Measurements from ENCODE around the gene NFX1. TPM values are rescaled to one million over a fixed set of nuclear protein-coding genes. Genes with fewer than 3 reads are reported as not detected.
A peak's percentile ranks its signal among the peaks of the same experiment; 100 is the strongest.

Gene NFX1
- total RNA-seq, result 10 to 100 TPM; 17.7 to 61.6 (median 50.2) TPM

DNA sequence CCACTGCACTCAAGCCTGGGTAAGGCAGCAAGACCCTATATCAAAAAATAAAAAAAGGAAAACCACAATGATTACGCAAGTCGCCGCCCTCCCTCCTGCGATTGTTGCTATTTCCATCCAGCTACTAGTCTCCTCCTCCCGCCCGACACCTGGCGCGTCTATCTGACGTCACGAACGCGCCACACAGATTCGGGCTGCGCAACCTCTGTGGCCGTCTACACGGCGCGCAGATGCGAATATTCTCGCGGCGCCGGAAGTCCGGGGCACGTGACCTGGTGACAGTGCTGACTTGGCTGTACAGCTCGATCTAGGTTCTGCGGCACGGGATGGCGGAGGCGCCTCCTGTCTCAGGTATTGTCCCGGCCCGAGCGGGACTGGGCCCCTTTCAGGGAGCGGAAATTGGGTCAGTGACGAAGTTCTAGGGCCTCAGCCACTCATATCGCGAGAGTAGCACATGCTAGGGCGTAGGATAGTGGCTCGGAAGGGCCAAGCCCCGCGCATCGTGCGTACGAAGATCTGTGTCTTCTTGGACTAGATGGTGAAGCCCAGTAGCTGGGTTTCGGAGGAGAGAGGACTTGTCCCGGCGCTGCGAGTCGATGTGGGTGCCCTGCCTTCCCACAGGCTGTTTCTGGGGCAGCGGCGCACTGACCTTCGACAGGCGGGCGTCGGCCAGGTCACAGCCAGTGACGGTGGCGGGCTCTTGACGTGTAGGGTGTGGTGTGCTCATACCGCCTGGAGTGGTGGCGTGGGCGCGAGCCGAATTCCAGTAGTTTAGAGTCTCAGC lies at the start of gene NFX1:
NFX1 (plus strand) TSS at position 270 of the 784 bp plus-strand sequence; CDS start at position 327, 57 bp downstream.
- Histone ChIP-seq H3K4me3 (peak within 1 kb of the TSS; percentile 60 to 92 (median 65)), H3K27ac (peak within 1 kb of the TSS; percentile 95 to 100 (median 98)), H3K27me3 (no peaks in the 10 kb centered on the region), H3K36me3 (peaks cover 0 to 13% (median 6%) of the 10 kb centered on the region in 4 donors), H3K4me1 (peaks cover 23 to 66% (median 41%) of the 10 kb centered on the region in 4 donors), H3K9me3 (no peaks in the 10 kb centered on the region)
- peak; percentile 99 for DNase-seq
- in situ Hi-C loops (cut with MboI; ENCODE audit: low pct_ligation_motif_present in 1 of 4, low pct_unique_long_range_greater_than_20kb in 1 of 4, low sequenced_read_pairs in 3 of 4) (no loop called here), intact Hi-C loops (cut with DNase I; ENCODE audit: low total_unique reads) (no loop called here)
- peak; percentile 49 for TF ChIP-seq EP300 (IDR thresholded peaks at IDR 0.05; ENCODE audit: low read depth)
- peak; percentile 95 for TF ChIP-seq POLR2A (IDR thresholded peaks at IDR 0.05)
- TF ChIP-seq CTCF (IDR thresholded peaks at IDR 0.05), result peak in 1 of 5 experiments; percentile 7
- peak; percentile 95 to 97 (median 97) for TF ChIP-seq POLR2AphosphoS5 (IDR thresholded peaks at IDR 0.05)
- 0% methylated on average over 59 of the region's 63 CpGs; no CpG with 5 or more reads in 1 of the 2 donors for WGBS, 2 donors (ENCODE audit: low coverage in 1 of 2)

DNA sequence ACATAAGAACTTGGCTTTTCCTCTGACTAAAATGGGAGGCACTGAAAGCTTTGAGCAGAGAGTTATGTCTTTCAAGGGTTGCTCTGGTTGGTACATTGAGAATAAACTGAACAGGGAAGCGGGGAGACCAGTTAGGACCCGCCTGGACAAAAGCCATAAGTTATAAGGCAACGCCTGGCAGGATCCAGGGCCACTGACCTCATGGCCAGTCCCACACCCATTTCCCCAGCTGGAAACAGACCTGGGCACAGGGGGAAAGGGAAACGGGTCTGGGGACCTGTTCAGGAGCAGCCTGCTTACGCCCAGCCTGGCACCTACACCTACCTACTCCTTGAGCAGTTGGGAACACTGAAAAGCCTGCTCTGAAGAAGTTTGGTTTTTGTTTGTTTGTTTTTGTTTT lies 49.0 kb upstream of the NFX1 start:
- no peak for TF ChIP-seq CTCF (IDR thresholded peaks at IDR 0.05)
- peak in 1 of 3 donors; percentile 24 for TF ChIP-seq POLR2AphosphoS5 (IDR thresholded peaks at IDR 0.05)
- no peak for TF ChIP-seq POLR2A (IDR thresholded peaks at IDR 0.05)
- TF ChIP-seq EP300 (IDR thresholded peaks at IDR 0.05; ENCODE audit: low read depth), result no peak
- Histone ChIP-seq H3K27ac (peak overlapping the region in 3 of 4 donors; percentile 40 to 58 (median 41)), H3K4me1 (peaks cover 0 to 20% (median 0%) of the 10 kb centered on the region in 4 donors), H3K9me3 (no peaks in the 10 kb centered on the region), H3K4me3 (no peak overlapping the region), H3K36me3 (no peaks in the 10 kb centered on the region), H3K27me3 (no peaks in the 10 kb centered on the region)
- WGBS, 2 donors (ENCODE audit: low coverage in 1 of 2), result 51% methylated on average over 5 of the region's 5 CpGs; no CpG with 5 or more reads in 1 of the 2 donors
- DNase-seq, result peak; percentile 48
- intact Hi-C loops (cut with DNase I; ENCODE audit: low total_unique reads) (no loop called here), in situ Hi-C loops (cut with MboI; ENCODE audit: low pct_ligation_motif_present in 1 of 4, low pct_unique_long_range_greater_than_20kb in 1 of 4, low sequenced_read_pairs in 3 of 4) (no loop called here)

GRCh38 chr9:33242609-33243134 lies 47.6 kb upstream of the NFX1 start:
- intact Hi-C loops (cut with DNase I; ENCODE audit: low total_unique reads), result no loop called here

More at GRCh38 chr9:33242609-33243134, 47.6 kb upstream of the NFX1 start:
- TF ChIP-seq CTCF (IDR thresholded peaks at IDR 0.05) (no peak), POLR2AphosphoS5 (IDR thresholded peaks at IDR 0.05) (no peak), EP300 (IDR thresholded peaks at IDR 0.05; ENCODE audit: low read depth) (no peak), POLR2A (IDR thresholded peaks at IDR 0.05) (no peak)
- no peaks in the 10 kb centered on the region for H3K36me3 ChIP-seq
- peak overlapping the region in 1 of 4 donors; percentile 58 for H3K27ac ChIP-seq
- H3K27me3 ChIP-seq, result no peaks in the 10 kb centered on the region
- H3K9me3 ChIP-seq, result no peaks in the 10 kb centered on the region
- no peak overlapping the region for H3K4me3 ChIP-seq
- in situ Hi-C loops (cut with MboI; ENCODE audit: low pct_ligation_motif_present in 1 of 4, low pct_unique_long_range_greater_than_20kb in 1 of 4, low sequenced_read_pairs in 3 of 4), result no loop called here
- DNase-seq, result no peak
- peaks cover 0 to 20% (median 0%) of the 10 kb centered on the region in 4 donors for H3K4me1 ChIP-seq
- 83 to 88% methylated on average over 3 to 6 of the region's 6 CpGs for WGBS, 2 donors (ENCODE audit: low coverage in 1 of 2)

Data from transverse colon (tissue), 4 donors.